KMS-11 (cell line): ENCODE data around the gene TFRC.

ENCODE experiments used
- H2AFZ ChIP-seq: fragments of 200-600 bp; sonication (generic); 2 replicates; pipeline ENCODE4 v1.6.1; 2016; ENCODE audit warnings: antibody characterized with exemption, mixed run types, low read depth
- H3K27ac ChIP-seq: fragments of 200-600 bp; sonication (generic); 2 replicates; pipeline ENCODE4 v1.6.1; 2016; ENCODE audit warnings: mild to moderate bottlenecking, mixed run types
- H3K27me3 ChIP-seq: fragments of 200-600 bp; sonication (generic); 2 replicates; pipeline ENCODE4 v1.6.1; 2017; ENCODE audit warnings: mild to moderate bottlenecking, low read depth, mixed run types, moderate library complexity; ENCODE audit not compliant: insufficient read depth
- H3K36me3 ChIP-seq: fragments of 200-600 bp; sonication (generic); 2 replicates; pipeline ENCODE4 v1.6.1; 2017; ENCODE audit warnings: mild to moderate bottlenecking, mixed run types; ENCODE audit not compliant: insufficient read depth
- H3K4me1 ChIP-seq: fragments of 200-600 bp; sonication (generic); 2 replicates; pipeline ENCODE4 v1.6.1; 2016; ENCODE audit warnings: mild to moderate bottlenecking, low read depth, mixed run types; ENCODE audit not compliant: poor library complexity, severe bottlenecking
- H3K4me2 ChIP-seq: fragments of 200-600 bp; sonication (generic); 2 replicates; pipeline ENCODE4 v1.7.0; 2016; ENCODE audit warnings: mild to moderate bottlenecking, mixed run types
- H3K4me3 ChIP-seq: fragments of 200-600 bp; sonication (generic); IDR thresholded peaks from 2 replicates; pipeline ENCODE4 v1.6.1; 2017; ENCODE audit warnings: low read depth, low read length, mixed read lengths; ENCODE audit not compliant: insufficient read depth
- H3K79me2 ChIP-seq: fragments of 200-600 bp; sonication (generic); 2 replicates; pipeline ENCODE4 v1.6.1; 2016; ENCODE audit warnings: low read depth, mixed run types; ENCODE audit not compliant: insufficient read depth
- H3K9ac ChIP-seq: fragments of 200-600 bp; sonication (generic); 2 replicates; pipeline ENCODE4 v1.6.1; 2016; ENCODE audit warnings: mild to moderate bottlenecking, mixed run types
- H4K20me1 ChIP-seq: fragments of 200-600 bp; sonication (generic); 2 replicates; pipeline ENCODE4 v1.6.1; 2016; ENCODE audit warnings: mild to moderate bottlenecking, mixed run types; ENCODE audit not compliant: insufficient read depth
- CTCF ChIP-seq: fragments of 200-600 bp; sonication (generic); conservative IDR thresholded peaks from 2 replicates; pipeline ENCODE4 v1.6.1; 2017; ENCODE audit warnings: low read depth, mild to moderate bottlenecking, antibody characterized with exemption, low read length, moderate library complexity, mixed read lengths

The TFRC gene

DNA sequence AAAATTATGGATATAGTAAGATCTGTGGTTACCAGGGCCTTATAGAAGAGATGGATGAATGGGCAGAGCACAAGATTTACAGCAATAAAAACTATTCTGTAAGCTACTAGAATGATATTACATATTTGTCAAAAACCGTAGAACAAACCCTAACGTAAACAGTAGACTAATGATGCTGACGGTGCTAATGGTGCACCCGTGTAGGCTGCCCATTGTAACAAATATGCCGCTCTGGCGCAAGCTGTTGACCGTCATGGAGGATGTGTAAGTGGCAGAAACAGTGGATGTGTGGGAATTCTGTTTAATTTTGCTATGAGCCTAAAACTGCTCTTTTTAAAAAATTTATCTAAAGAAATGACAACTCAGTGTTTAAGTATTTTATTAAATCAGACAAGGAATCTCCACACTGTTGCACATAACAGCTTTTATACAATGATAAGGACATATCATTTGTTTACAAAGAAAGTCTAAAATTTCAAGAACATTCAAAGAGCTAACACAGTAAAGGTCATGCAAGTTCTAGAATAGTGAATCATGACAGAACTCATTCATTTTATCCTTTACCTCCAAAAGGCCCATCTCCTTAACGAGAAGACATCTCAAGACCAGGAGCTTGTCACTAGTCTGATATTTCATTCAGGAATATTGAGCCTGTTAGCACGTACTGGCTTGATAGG is 32.8 kb downstream of the TFRC start:
- Histone ChIP-seq H3K4me1 (no peaks in the 10 kb centered on the region), H3K36me3 (peaks cover 27% of the 10 kb centered on the region; the same call in 1 of the 2 replicates), H4K20me1 (no peaks in the 10 kb centered on the region), H3K9ac (no peak overlapping the region), H3K4me3 (no peak overlapping the region), H3K4me2 (no peak overlapping the region), H3K79me2 (no peaks in the 10 kb centered on the region; the same call in 1 of the 2 replicates), H3K27ac (no peak overlapping the region), H2AFZ (no peak overlapping the region), H3K27me3 (no peaks in the 10 kb centered on the region)
- no peak for TF ChIP-seq CTCF

DNA sequence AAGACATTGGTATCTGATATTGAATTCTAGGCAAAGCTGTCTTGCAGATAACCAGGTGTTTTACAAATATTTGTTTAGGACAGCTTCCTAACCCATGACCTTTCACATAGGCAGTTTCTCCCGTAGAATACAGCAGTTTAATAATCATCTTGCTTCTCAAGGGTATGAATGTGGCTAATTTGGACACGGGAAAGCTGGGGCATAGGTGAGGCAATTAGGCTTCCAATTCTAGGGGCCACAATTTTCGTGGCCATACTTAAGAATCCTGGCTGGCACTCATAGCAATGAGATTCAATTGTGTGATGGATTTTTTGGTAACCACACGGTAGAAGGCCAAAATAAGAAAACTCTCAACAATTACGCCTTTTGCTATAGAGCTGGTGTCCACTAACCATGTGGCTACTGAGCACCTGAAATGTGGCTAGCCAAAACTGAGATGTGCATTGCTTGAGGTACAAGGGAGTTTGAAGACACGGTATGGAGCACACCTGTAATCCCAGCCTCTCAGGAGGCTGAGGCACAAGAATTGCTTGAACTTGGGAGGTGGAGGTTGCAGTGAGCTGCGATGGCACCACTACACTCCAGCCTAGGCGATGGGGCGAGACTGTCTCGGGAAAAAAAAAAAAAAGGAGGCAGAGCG is 34.4 kb downstream of the TFRC start:
- Histone ChIP-seq H3K36me3 (peaks cover 17% of the 10 kb centered on the region; the same call in 1 of the 2 replicates), H4K20me1 (no peaks in the 10 kb centered on the region)

DNA sequence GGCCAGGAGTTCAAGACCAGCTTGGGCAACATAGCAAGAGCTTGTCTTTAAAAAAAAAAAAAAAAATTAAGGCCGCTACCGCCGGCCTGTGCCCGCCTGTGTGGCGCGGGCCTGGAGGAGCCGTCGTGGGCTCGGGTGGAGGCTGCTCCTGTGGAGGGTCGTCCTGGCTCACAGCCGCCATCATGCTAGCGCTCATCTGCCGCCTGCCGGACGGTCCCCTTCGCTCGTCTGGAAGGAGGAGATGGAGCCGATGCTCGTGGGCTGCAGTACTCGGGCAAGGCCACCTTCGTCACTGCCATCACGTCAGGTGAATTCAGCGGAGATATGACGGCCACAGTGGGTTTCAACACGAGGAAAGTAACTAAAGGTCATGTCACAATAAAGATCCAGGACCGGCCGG is 37.4 kb downstream of the TFRC start:
- H3K27me3 ChIP-seq = no peaks in the 10 kb centered on the region
- no peaks in the 10 kb centered on the region for H3K79me2 ChIP-seq
- no peaks in the 10 kb centered on the region for H3K4me1 ChIP-seq
- no peak overlapping the region for H2AFZ ChIP-seq
- no peak for TF ChIP-seq CTCF
- H3K36me3 ChIP-seq = peaks cover 6% of the 10 kb centered on the region; the same call in 1 of the 2 replicates
- no peak overlapping the region for H3K27ac ChIP-seq
- no peak overlapping the region for H3K9ac ChIP-seq
- no peak overlapping the region for H3K4me2 ChIP-seq
- no peaks in the 10 kb centered on the region for H4K20me1 ChIP-seq
- no peak overlapping the region for H3K4me3 ChIP-seq

More for the DNA sequence above, 34.4 kb downstream of the TFRC start:
- no peaks in the 10 kb centered on the region for H3K4me1 ChIP-seq
- H3K27ac ChIP-seq = no peak overlapping the region
- no peak overlapping the region for H2AFZ ChIP-seq
- no peak overlapping the region for H3K4me3 ChIP-seq
- H3K4me2 ChIP-seq = no peak overlapping the region
- H3K79me2 ChIP-seq = no peaks in the 10 kb centered on the region
- no peak for TF ChIP-seq CTCF
- no peak overlapping the region for H3K9ac ChIP-seq
- no peaks in the 10 kb centered on the region for H3K27me3 ChIP-seq

DNA sequence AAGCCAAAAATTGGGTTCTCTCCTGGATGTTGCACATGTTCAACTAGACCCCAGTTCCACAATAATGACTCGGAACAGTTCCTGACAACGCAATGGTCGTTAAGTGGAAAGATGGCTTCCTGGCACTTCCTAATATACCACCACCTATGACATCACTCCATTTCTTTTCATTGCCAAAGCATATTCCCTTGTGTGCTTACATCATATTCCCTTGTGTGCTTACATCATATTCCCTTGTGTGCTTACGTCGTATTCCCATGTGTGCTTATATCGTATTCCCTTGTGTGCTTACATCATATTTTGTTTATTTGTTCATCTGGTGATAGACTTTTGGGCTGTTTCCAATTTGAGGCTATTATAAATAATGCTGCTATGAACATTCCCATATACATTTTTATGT is 39.2 kb downstream of the TFRC start:
- Histone ChIP-seq H3K27ac (no peak overlapping the region), H3K36me3 (no peaks in the 10 kb centered on the region), H3K4me2 (no peak overlapping the region), H4K20me1 (no peaks in the 10 kb centered on the region), H3K79me2 (no peaks in the 10 kb centered on the region), H2AFZ (no peak overlapping the region), H3K9ac (no peak overlapping the region), H3K27me3 (no peaks in the 10 kb centered on the region), H3K4me3 (no peak overlapping the region), H3K4me1 (no peaks in the 10 kb centered on the region)
- no peak for TF ChIP-seq CTCF
